GM10266 (cell line): Measurements from ENCODE around the gene OXCT1.
"Not testable (repeated sequence)": the region's sequence is repeated elsewhere in the genome, so short reads cannot be mapped to it uniquely, and the experiment has no call there.

Source experiments
- DNase-seq: peaks from one replicate; pipeline ENCODE4 v3.0.0; 2012; ENCODE audit errors: extremely low spot score
- CTCF ChIP-seq: IDR thresholded peaks from 2 replicates; pipeline ENCODE4 v1.5.1; 2012; ENCODE audit warnings: mild to moderate bottlenecking, low read depth; ENCODE audit not compliant: control insufficient read depth, insufficient read depth; ENCODE audit errors: missing control alignments

OXCT1 gene

GRCh38 chr5:41748631-41749030, 121.6 kb downstream of the OXCT1 start:
- peak; percentile 50 for DNase-seq
- TF ChIP-seq CTCF = no peak

GRCh38 chr5:41747708-41748107, 122.5 kb downstream of the OXCT1 start:
- DNase-seq = no peak
- TF ChIP-seq CTCF = no peak

GRCh38 chr5:41747301-41747700, 122.9 kb downstream of the OXCT1 start:
- no peak for DNase-seq
- TF ChIP-seq CTCF = no peak

- DNase-seq = not testable (repeated sequence)
These were observed 127.6 kb downstream of the OXCT1 start for GRCh38 chr5:41742608-41743007.

GRCh38 chr5:41738710-41739354, 131.4 kb downstream of the OXCT1 start:
- no peak for TF ChIP-seq CTCF
- DNase-seq = no peak

GRCh38 chr5:41736641-41737040, 133.6 kb downstream of the OXCT1 start:
- no peak for DNase-seq
- TF ChIP-seq CTCF = no peak

- TF ChIP-seq CTCF = no peak
- no peak for DNase-seq
These were observed 135.0 kb downstream of the OXCT1 start for GRCh38 chr5:41735213-41735612.

- not testable (repeated sequence) for DNase-seq
These were observed 140.8 kb downstream of the OXCT1 start for GRCh38 chr5:41729381-41729780.
